ENCODE data around the gene SPTB.

SPTB gene

GRCh38 chr14:64777461-64777860 lies 102.2 kb downstream of the SPTB start:
- Histone ChIP-seq H3K4me3 (ENCODE audit: low read length) (no peak overlapping the region), H4K20me1 (ENCODE audit: control insufficient read depth, insufficient read depth, low read depth, low read length) (no peaks in the 10 kb centered on the region), H3K4me1 (ENCODE audit: control insufficient read depth, low read length) (no peaks in the 10 kb centered on the region), H3F3A (ENCODE audit: control insufficient read depth, insufficient read depth) (no peaks in the 10 kb centered on the region), H3K4me2 (ENCODE audit: low read length) (no peak overlapping the region), H3K36me3 (ENCODE audit: control insufficient read depth, low read length) (no peaks in the 10 kb centered on the region), H3K27me3 (ENCODE audit: control insufficient read depth, low read length) (peaks cover 6% of the 10 kb centered on the region; the same call in 1 of the 2 replicates), H3K27ac (ENCODE audit: low read depth, low read length) (no peak overlapping the region), H3K9me3 (ENCODE audit: control insufficient read depth, insufficient read depth, low read length) (no peaks in the 10 kb centered on the region), H3K79me2 (ENCODE audit: control insufficient read depth, low read length) (no peaks in the 10 kb centered on the region), H3K9me2 (replicated peaks; ENCODE audit: control insufficient read depth, low read length) (no peaks in the 10 kb centered on the region)
- no peak for TF ChIP-seq EZH2phosphoT487 (IDR thresholded peaks at IDR 0.05; ENCODE audit: borderline replicate concordance, low read length)
- no peak for TF ChIP-seq CTCF (IDR thresholded peaks at IDR 0.05; ENCODE audit: low read depth, low read length, poor library complexity, severe bottlenecking)

GRCh38 chr14:64775081-64775777 lies 104.5 kb downstream of the SPTB start:
- no peak overlapping the region for H3K4me3 ChIP-seq (ENCODE audit: low read length)
- no peak overlapping the region for H3K27ac ChIP-seq (ENCODE audit: low read depth, low read length)
- no peak for TF ChIP-seq EZH2phosphoT487 (IDR thresholded peaks at IDR 0.05; ENCODE audit: borderline replicate concordance, low read length)
- no peak for TF ChIP-seq CTCF (IDR thresholded peaks at IDR 0.05; ENCODE audit: low read depth, low read length, poor library complexity, severe bottlenecking)
- H3K79me2 ChIP-seq (ENCODE audit: control insufficient read depth, low read length), result no peaks in the 10 kb centered on the region
- H3K27me3 ChIP-seq (ENCODE audit: control insufficient read depth, low read length), result peaks cover 6% of the 10 kb centered on the region; the same call in 1 of the 2 replicates
- H3K4me2 ChIP-seq (ENCODE audit: low read length), result no peak overlapping the region
- H3F3A ChIP-seq (ENCODE audit: control insufficient read depth, insufficient read depth), result no peaks in the 10 kb centered on the region
- H3K4me1 ChIP-seq (ENCODE audit: control insufficient read depth, low read length), result no peaks in the 10 kb centered on the region
- no peaks in the 10 kb centered on the region for H4K20me1 ChIP-seq (ENCODE audit: control insufficient read depth, insufficient read depth, low read depth, low read length)
- no peaks in the 10 kb centered on the region for H3K36me3 ChIP-seq (ENCODE audit: control insufficient read depth, low read length)
- no peaks in the 10 kb centered on the region for H3K9me2 ChIP-seq (replicated peaks; ENCODE audit: control insufficient read depth, low read length)
- H3K9me3 ChIP-seq (ENCODE audit: control insufficient read depth, insufficient read depth, low read length), result no peaks in the 10 kb centered on the region

GRCh38 chr14:64774272-64774671 lies 105.4 kb downstream of the SPTB start:
- H3K27ac ChIP-seq (ENCODE audit: low read depth, low read length), result no peak overlapping the region
- H3K4me2 ChIP-seq (ENCODE audit: low read length), result no peak overlapping the region
- no peaks in the 10 kb centered on the region for H3K9me3 ChIP-seq (ENCODE audit: control insufficient read depth, insufficient read depth, low read length)
- TF ChIP-seq CTCF (IDR thresholded peaks at IDR 0.05; ENCODE audit: low read depth, low read length, poor library complexity, severe bottlenecking) (no peak), EZH2phosphoT487 (IDR thresholded peaks at IDR 0.05; ENCODE audit: borderline replicate concordance, low read length) (no peak)
- no peaks in the 10 kb centered on the region for H3K9me2 ChIP-seq (replicated peaks; ENCODE audit: control insufficient read depth, low read length)
- H4K20me1 ChIP-seq (ENCODE audit: control insufficient read depth, insufficient read depth, low read depth, low read length), result no peaks in the 10 kb centered on the region
- no peaks in the 10 kb centered on the region for H3F3A ChIP-seq (ENCODE audit: control insufficient read depth, insufficient read depth)
- H3K36me3 ChIP-seq (ENCODE audit: control insufficient read depth, low read length), result no peaks in the 10 kb centered on the region
- no peaks in the 10 kb centered on the region for H3K4me1 ChIP-seq (ENCODE audit: control insufficient read depth, low read length)
- H3K79me2 ChIP-seq (ENCODE audit: control insufficient read depth, low read length), result no peaks in the 10 kb centered on the region
- H3K4me3 ChIP-seq (ENCODE audit: low read length), result no peak overlapping the region
- peaks cover 6% of the 10 kb centered on the region; the same call in 1 of the 2 replicates for H3K27me3 ChIP-seq (ENCODE audit: control insufficient read depth, low read length)

Measured in DOHH2 (cell line).